Stimulated activated CD8-positive, alpha-beta memory T cell treated with anti-CD3 and anti-CD28 coated beads, Interleukin-15, amount 100 ng/mL, for 24 hours (primary cell): ENCODE measurements around the gene CCNF.
"Not testable (repeated sequence)": the region's sequence is repeated elsewhere in the genome, so short reads cannot be mapped to it uniquely, and the experiment has no call there.

Source experiments
- DNase-seq: peaks from one replicate; pipeline ENCODE4 v3.0.0-alpha.2; 2020; ENCODE audit warnings: low read depth

Gene CCNF

GRCh38 chr16:2429034-2429770 is at the start of gene CCNF:
Gene CCNF, plus strand, starts transcription at chr16:2429447. Its CDS starts 35 bp downstream, at chr16:2429482.
- DNase-seq = peak; percentile 96

- DNase-seq = no peak
Measured at GRCh38 chr16:2383501-2383900, 45.7 kb upstream of the CCNF start.

GRCh38 chr16:2384426-2384825 is 44.8 kb upstream of the CCNF start:
- no peak for DNase-seq

- no peak for DNase-seq
Measured at GRCh38 chr16:2385190-2385836, 43.9 kb upstream of the CCNF start.

- DNase-seq = not testable (repeated sequence)
Measured at GRCh38 chr16:2385982-2386381, 43.3 kb upstream of the CCNF start.

- no peak for DNase-seq
Measured at GRCh38 chr16:2386990-2387389, 42.3 kb upstream of the CCNF start.

- DNase-seq = no peak
Measured at GRCh38 chr16:2388139-2388874, 40.9 kb upstream of the CCNF start.

- DNase-seq = no peak
Measured at GRCh38 chr16:2388875-2389433, 40.3 kb upstream of the CCNF start.

- DNase-seq = no peak
Measured at GRCh38 chr16:2392025-2392424, 37.2 kb upstream of the CCNF start.

- DNase-seq = no peak
Measured at GRCh38 chr16:2398520-2398919, 30.7 kb upstream of the CCNF start.

GRCh38 chr16:2404099-2404498 is 25.1 kb upstream of the CCNF start:
- DNase-seq = no peak

GRCh38 chr16:2415085-2415484 is 14.2 kb upstream of the CCNF start:
- DNase-seq = no peak

GRCh38 chr16:2420035-2420434 is 9.2 kb upstream of the CCNF start:
- DNase-seq = no peak

GRCh38 chr16:2422123-2422867 is 7.0 kb upstream of the CCNF start:
- no peak for DNase-seq

- DNase-seq = no peak
Measured at GRCh38 chr16:2424061-2425007, 4.9 kb upstream of the CCNF start.

GRCh38 chr16:2425008-2425518 is 4.2 kb upstream of the CCNF start:
- no peak for DNase-seq

GRCh38 chr16:2425825-2426430 is 3.3 kb upstream of the CCNF start:
- no peak for DNase-seq

- DNase-seq = no peak
Measured at GRCh38 chr16:2426941-2427361, 2.3 kb upstream of the CCNF start.

- no peak for DNase-seq
Measured at GRCh38 chr16:2427526-2427925, 1.7 kb upstream of the CCNF start.
